NCI-H524 treated with DMSO at 0.1 percent for 48 hours (cell line): ENCODE results near the gene EEFSEC.

Experiments used
- DNase-seq: peaks from one replicate; lab custom pipeline; 2025; lab: John Stamatoyannopoulos, UW

The EEFSEC gene

DNA sequence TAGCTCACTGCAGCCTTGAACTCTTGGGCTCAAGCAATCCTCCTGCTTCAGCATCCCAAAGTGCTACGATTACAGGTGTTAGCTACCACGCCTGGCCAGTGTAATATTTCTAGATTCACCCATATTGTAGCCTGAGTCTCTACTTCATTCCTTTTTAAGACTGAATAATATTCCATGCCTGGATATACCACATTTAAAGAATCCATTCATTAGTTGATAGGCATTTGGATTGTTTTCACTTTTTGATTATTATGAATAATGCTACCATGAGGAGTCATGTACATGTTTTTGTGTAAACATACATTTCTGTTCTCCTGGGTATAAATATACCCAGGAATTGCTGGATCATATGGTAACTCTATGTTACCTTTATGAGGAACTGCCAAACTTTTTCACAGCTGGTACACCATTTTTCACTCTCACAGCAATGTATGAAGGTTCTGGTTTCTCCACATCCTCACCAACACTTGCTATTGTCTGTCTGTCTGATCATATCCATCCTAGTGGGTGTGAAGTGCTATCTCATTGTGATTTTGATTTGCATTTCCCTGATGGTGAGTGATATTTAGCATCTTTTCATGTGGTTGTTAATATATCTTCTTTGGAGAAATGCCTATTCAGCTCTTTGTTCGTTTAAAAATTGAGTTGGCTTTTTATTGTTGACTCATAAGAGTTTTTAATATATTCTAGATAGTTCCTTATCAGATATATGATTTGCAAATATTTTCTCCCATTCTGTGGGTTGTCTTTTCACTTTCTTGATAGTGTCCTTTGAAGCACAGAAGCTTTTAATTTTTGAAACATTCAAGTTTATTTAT is 32.6 kb downstream of the EEFSEC start:
- DNase-seq = no peak

DNA sequence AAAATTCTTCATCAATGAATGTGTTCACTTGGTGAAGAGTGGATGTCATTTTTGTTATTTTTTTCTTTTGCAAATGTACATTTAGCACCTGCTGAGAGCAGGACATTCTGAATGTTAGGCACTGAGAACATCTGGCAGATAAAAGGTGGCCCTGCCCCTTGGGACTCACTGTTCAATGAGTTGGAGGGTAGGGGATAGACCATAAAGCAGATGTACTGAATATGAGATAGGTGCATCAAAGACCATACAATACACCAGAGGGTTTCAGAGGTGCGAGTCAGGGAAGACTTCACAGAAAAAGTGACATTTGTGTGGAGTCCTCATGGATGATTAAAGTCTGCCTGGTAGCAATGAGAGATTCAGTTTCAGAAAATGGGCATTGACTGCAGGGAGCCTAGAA is 34.2 kb downstream of the EEFSEC start:
- DNase-seq = no peak

DNA sequence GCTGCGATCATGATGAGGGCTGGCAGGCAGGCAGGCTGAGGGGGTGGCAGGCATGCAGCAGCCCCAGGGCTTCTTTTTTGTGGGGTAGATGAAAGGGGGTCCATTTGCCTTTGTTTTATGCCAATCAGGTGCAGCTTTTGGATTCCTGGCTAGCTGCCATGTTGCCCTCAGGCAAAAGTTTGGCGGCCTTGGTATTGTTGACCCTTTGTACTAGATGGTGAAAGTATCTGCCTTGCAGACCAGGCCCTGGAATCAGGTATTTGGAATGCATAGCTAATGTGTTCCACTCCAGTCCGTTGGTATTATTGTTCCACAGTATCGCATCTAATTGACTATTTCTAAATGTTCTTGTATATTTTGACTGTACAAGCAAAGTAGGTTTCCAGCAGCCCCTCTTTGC is 35.0 kb downstream of the EEFSEC start:
- DNase-seq = no peak

DNA sequence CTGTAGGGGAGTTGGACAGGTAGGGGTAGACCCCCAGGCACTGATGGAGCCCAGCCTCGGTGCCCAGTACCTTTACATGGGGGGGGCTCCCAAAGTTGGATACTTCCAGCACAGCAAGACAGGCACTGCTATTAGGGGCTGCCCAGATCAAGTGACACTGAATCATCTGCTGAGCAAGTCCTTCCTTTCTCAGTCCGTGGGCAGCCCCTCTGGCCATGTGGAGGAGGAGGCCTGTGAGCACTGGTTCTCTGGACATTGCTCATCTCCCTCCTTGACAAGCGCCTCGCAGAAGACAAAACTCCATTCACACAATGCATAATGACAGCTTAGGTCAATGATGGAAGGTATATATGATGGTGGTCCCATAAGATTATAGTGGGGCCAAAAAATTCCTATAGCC is 35.7 kb downstream of the EEFSEC start:
- no peak for DNase-seq

DNA sequence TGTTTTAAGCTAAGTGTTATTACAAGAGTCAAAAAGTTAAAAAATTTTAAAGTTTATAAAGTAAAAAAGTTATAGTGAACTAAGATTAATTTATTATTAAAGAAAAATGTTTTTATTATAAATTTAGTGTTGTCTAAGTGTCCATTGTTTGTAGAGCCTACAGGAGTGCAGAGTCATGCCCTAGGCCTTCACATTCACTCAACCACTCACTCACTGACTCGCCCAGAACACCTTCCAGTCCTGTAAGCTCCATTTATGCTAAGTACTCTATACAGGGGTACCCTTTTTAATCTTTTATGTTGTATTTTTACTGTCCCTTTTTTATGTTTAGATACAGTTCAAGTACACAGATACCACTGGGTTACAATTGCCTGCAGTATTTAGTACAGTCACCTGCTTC is 37.2 kb downstream of the EEFSEC start:
- DNase-seq = no peak

DNA sequence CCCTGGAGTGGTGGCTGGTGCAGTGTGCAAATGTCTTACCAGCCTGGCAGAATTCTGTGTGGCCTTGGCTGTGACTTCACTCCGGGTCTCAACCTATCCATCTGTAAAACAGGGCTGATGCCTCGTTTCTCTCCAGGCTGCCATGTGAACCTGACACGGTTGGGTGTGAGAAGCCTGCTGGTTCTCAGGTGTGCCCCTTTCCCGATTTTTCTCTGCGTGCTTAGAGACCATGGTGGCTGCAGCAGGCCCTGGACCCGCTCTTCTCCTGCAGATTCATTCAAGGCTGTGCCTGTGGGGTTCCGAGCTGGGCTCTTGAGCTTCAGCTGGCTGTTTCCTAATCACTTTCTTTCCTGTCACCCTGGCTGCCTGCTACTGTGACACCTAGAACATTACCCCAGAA is 38.9 kb downstream of the EEFSEC start:
- no peak for DNase-seq

DNA sequence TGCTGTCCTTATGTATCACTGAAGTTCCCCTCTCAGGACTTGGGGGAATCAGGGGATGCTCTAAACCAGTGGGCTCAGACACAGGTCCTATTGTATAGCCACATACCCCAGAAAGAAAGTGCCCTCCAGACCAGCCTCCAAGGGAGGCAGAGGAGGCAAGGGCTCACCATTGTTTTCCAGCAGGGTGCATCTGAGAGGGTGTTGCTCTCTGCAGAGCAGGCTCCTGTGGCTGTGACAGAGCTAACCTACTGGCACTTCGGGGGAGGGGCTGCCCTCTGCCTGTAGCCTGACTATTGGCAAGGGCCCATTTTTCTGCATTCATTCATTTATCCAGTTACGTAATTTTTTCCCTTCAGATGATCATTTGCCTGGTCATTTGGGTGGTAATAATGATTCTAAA is 39.9 kb downstream of the EEFSEC start:
- no peak for DNase-seq

DNA sequence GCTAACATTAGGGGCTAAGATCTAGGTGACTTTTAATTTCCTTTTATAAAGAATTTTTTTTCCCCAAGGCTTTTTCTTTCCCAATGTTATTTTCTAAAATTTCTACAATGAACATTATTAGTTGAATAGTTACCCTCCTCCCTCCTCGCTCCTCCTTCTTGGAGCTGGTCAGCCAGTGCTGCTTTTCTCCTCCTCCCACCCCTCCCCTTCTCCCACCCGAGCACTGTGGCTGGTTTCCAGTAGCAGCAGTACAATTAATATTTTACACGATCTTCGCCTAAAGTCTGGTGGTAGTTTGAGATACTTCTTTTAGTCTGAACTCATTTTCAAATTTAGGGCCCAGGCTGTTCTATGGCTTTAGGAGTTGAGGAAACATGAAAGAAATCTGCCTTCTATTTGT is 41.6 kb downstream of the EEFSEC start:
- DNase-seq = no peak

DNA sequence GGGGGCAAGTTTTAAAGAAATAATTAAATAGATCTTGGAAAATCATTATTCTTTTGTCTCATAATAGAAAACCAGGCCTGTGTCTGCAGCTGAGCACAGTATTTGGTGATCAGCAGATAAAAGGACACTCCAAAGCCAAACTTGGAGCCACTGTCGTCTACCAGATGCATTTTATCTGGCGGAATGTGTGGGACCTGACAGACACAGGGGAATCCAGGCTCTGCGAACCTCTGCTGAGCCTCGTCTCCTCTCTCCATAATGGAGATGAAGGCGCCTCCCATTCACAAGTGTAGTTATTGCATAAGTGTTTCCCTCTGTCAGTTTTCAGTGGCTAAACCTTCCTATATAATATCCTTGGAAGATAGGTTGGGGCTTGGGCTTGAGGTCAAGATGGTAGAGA is 42.1 kb downstream of the EEFSEC start:
- DNase-seq = no peak

DNA sequence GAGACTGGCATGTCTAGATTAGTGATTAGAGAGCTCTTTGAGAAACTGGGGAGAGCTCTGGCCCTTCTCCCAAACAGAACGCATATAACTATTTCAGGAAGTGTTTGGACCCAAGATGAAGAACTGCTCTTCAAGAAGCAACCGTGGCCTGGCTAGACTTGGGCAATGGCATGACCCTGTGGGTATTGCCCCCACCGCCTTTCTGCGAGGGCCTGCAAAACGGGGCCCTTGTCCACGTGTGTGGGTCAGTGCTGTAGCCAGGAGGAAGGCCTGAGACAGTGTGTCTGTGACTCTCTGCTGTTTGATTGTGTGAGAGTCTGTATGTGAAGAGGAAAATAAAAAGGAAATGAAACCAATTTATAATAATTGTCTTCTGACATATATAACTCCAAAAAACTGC is 42.5 kb downstream of the EEFSEC start:
- no peak for DNase-seq

DNA sequence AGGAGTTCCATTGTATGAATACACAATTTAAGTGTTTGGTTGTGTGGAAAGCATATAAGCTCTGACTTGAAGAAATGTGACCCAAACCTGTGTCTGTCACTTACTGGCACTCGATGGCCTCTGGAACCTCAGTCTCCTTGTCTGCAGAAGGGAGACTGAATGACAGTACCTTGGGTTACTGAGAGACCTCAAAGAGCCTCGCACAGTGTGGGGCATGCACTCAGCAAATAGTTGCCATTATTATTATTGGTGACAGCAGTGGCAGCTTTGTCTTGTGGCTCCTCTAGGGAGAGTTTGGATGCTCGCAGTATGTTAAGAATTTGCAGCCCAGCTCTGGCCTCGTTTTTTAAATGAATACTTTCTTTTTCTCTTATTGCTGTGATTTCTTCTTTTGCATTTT is 43.4 kb downstream of the EEFSEC start:
- no peak for DNase-seq

DNA sequence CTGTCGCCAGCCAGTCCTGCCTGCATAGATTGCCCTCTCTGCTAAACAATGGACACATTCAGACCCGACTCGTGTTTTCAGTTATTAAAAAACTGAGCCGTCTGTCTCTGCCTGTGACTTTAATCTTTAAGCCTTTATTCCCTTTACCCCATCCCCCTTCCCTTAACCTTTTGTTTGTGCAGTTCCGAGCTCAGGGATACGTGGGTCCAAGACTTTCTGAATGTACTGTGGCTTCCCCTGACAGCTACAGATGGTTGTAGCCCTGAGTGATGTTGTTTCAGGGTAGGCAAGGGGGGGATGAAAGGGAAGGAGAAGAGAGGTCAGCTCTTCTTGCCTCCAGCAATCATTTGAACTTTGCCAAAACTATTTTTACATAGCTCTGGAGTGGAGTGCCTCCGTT is 44.6 kb downstream of the EEFSEC start:
- DNase-seq = no peak

DNA sequence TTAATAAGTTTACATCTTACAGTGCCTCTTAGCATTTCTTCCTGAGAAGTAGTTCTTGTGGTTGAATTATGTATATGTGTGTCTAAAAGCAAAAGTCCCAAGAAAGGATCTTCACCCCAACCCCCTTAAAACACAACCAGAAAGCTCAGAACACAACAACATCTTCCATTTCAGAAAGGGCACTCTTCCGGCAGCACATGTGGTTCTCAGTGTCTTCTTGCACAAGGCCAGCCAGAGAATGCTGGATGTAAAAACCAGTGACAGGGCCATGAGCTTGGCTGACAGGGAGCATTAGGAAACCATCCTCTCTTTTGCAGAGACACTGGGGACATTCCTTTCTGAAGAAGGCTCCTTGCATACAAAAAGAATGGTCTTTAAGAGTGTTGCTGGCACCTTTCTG is 45.0 kb downstream of the EEFSEC start:
- no peak for DNase-seq

DNA sequence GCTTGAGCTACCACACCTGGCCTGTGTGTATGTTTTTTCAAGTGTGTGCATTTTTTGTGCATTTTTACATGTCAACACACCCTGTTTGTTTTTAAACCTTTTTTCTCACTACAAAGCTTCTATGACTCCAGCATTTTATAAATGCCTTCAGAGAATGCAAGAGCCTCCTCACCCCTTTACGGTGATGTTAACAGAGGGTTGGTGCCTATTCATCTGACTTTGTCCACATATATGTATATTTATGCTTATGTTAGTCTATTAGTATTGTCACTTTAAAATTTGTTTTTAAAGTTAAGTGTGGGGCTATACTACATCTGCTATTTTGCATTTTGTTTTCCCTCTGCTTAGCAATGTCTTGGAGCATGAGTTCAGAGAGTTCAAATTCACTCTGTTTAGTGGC is 45.8 kb downstream of the EEFSEC start:
- DNase-seq = no peak

DNA sequence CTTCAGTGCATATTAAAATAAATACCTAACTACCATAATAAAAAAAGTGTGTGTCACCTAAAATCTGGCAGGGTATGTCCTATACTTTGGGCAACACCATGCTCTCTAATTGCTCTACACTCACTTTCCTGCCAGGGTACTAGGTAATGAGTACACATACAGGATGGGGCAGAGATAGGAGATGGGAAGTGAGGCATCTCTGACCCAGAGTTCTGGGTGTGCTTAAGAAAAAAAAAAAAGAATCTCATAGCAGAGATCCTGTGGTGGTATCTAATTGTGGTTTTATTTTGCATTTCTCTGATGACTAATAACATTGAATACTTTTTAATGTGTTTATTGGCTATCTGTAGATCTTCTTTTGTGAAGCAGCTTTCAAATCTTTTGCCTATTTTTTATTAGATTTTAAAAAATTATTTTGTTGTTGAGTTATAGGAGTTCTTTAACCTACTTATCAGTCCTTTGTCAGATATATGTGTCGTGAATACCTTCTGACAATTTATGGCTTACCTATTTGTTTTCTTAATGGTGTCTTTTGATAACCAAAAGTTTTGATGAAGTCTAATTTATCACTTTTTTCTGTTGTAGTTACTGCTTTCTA is 48.0 kb downstream of the EEFSEC start:
- no peak for DNase-seq

DNA sequence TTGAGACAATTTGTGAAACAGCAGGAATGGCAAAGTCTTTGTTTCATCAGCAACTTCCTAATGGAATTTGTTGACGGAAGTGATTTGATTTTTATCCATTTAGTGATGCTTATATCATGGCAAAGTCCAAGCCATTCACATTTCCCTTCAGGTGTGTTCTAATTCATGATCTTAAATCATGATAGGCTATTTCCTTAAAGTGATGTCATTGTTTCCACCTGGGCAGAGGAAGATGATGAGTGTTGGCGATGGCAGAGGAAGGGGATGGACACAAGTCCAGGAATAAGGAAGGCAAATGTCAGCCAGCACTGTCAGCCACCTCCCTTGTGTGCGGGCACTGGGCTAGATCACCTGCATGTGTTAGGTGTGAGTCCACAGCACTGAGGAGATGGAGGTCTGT is 49.9 kb downstream of the EEFSEC start:
- DNase-seq = no peak

DNA sequence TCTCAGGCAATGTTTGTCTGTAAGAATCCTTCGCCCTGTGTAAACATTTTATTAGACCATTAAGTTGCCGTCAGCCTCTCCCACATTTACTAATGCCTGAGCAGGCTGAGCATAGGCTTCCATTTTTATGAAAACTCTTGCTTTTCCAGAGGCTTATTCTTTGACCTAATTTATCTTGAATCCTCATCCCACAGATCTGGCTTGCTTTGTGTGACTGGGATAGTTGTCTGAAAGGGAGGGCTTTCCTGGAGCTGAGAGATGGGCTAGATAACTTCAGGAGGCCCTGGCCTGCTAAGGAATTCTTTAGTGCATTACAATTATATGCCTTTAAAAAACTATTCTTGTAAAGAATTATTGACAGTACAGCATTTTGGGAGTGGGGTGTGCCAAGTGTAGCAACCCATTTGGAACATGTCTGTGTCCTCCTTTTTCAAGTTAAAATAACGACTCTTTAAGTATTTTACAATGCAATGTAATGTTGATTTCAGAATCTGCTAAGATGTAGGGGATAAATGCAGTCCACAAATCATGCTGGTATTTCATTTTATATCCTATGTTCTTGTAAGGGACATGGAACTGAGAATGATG is 52.4 kb downstream of the EEFSEC start:
- no peak for DNase-seq

DNA sequence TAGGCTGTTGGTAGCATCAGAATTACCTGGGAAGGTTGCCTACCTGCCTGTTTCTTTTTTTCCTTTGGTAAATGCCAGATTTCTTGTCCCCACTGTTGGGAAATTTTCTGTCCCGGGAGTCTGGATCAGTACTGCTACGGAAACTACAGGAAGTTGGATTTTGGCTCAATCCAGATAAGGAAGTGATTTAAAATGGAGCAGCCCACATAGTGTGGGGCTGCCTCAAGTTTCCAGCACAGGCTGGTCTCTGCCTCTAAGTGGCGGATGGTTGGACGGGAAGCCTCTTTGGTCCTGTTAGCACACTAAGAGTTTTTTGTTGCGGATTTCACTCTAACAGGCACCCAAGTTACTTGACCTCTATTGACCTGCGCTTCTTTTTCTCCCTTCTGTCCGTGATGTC is 54.7 kb downstream of the EEFSEC start:
- no peak for DNase-seq

DNA sequence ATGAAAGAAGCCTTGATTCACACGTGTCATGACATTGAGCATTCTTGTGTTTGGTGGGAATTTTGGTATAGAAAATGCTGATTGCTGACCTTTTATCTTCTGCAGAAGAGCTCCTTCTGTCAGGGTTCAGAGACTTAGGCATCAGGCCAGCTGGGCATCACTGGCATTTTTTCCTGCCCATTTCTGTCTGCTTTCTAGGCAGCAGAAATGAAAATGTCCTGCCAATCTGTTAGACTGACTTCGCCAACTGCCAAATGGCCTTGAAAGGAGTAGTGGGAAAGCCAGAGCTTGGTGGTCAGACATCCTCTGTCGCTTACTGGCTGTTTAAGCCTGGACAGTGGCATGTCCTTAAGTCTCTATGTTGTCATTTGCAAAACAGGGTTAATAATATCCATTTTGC is 57.4 kb downstream of the EEFSEC start:
- no peak for DNase-seq

DNA sequence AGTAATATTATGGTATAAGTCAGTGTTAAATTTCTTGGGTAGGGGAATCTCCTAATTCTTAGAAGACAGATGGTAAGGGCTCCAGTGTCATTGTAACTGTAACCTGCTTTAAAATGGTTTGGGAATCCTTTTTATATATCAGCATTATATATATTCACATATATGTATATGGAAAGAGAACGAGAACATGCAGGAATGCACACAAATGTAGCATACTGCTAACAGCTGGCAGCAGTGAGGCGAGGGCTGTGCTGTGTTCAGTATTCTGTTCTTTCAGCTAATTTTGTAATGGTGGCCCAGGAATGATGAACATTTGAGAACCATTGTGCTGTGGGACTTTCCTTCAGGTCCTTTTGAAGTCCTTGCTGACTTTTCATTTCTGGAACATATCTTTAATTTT is 60.8 kb downstream of the EEFSEC start:
- DNase-seq = no peak

DNA sequence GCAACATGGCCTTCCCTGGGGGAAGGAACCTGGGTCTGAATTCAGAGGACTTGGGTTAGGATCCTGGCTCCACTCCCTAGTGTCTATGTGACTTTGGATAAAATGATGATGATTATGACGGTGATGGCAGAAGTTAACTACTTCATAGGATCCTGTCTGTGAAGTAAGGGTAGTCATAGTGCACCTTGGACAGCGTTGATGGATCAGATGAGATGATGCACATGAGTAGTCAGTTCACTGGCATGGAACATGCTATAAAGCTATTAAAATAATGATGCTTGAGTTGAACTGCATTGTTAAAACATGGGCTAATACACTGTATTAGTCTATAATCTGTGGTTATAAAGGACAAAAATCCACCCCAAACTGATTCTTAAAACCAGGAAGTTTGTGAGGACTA is 62.0 kb downstream of the EEFSEC start:
- DNase-seq = no peak

DNA sequence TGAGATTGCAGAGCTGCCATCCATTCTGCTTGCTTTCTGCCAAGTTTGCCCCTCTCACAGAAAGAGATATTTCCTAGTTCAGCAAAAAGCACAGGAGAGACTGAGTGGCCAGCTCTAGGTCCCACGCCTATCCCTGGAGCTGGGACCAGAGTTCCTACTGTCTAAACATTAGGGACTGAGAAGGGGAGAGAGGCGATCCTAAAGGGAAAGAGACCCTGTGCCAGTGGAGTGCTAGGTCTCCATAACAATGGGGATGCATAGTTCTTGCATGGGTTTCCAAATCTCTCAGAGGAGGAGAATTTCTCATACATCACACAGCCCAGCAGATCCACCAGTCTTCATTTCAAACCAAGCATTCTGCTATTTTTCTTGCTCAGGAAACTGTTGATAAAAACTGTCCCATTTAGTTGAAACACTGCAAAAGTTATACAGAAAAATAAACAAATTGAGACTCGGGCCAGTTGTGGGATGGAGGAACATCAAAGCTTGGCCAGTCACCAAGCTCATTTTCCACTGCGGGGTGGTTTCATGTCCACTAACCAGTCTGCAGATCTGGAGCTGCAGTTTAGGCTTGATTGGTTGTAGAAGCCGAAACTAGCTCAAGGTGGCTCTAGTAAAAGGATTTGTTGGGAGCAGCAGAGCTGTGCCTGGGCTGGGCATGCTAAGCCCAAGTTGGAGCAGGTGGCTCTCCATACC is 62.7 kb downstream of the EEFSEC start:
- DNase-seq = no peak
